Endothelial cell of umbilical vein (primary cell): Measurements from ENCODE around the gene TCP11. TPM values are rescaled to one million over a fixed set of nuclear protein-coding genes. Genes with fewer than 3 reads are reported as not detected.

ENCODE experiments used
- BruUV-seq: library from RNA; stranded (reverse); fragments of 400-500 nt; replicated peaks from 2 replicates; lab custom pipeline; 2021; lab: Mats Ljungman, UMichigan
- CTCF ChIA-PET: fragments of 300-600, 350-600 bp; sonication (Branson Sonifier 250); formaldehyde crosslinking; loops from one replicate; lab custom pipeline; 2021; ENCODE audit warnings: antibody characterized with exemption, inconsistent platforms; lab: Charles Lee
- POLR2A ChIA-PET: fragments of 300-600, 350-600 bp; sonication (Branson Sonifier 250); formaldehyde crosslinking; loops from one replicate; lab custom pipeline; 2021; ENCODE audit warnings: antibody characterized with exemption, inconsistent platforms; lab: Charles Lee
- DNase-seq: peaks from one replicate; pipeline ENCODE4 v3.0.0-alpha.2; 2011; ENCODE audit warnings: low read depth, low spot score
- FAIRE-seq: peaks from 2 replicates; lab custom pipeline; 2011; peaks lifted over from hg19 to GRCh38; lab: Jason Lieb, UNC
- H2AFZ ChIP-seq: 2 replicates; pipeline ENCODE4 v1.6.0; 2012; ENCODE audit warnings: low read depth, low read length, control low read depth, inconsistent platforms
- H3K27ac ChIP-seq: 2 replicates; pipeline ENCODE4 v1.5.1; 2011; ENCODE audit warnings: low read depth, mild to moderate bottlenecking, control low read depth, low read length, moderate library complexity; ENCODE audit not compliant: insufficient read depth
- H3K27me3 ChIP-seq, 2 experiments: 2 replicates each; pipeline versions ENCODE4 v1.6.0 to v1.6.1; 2011; ENCODE audit warnings: low read length in 2 of 2, mixed read lengths in 1 of 2; ENCODE audit not compliant: control insufficient read depth in 2 of 2, insufficient read depth in 2 of 2
- H3K36me3 ChIP-seq, 2 experiments: 2 replicates in 1 of 2; 3 replicates in 1 of 2; pipeline ENCODE4 v1.5.1; 2011; ENCODE audit warnings: low read length in 2 of 2, mild to moderate bottlenecking in 1 of 2, moderate library complexity in 1 of 2; ENCODE audit not compliant: control insufficient read depth in 2 of 2, insufficient read depth in 2 of 2; ENCODE audit errors: extremely low read depth in 1 of 2
- H3K4me1 ChIP-seq: 3 replicates; pipeline ENCODE4 v1.5.1; 2011; ENCODE audit warnings: mild to moderate bottlenecking, low read length; ENCODE audit not compliant: control insufficient read depth, insufficient read depth; ENCODE audit errors: extremely low read depth
- H3K4me2 ChIP-seq: 2 replicates; pipeline ENCODE4 v1.6.1; 2011; ENCODE audit warnings: low read length, control low read depth, mixed read lengths; ENCODE audit not compliant: insufficient read depth
- H3K4me3 ChIP-seq, 3 experiments: fragments of 200-600 bp in 1 of 3; sonication (generic), shearing (Covaris generic) in 1 of 3; replicated peaks in 1 of 3; 2 replicates each; pipeline ENCODE4 v1.5.1; 2011 to 2016; ENCODE audit warnings: control low read depth in 3 of 3, low read length in 3 of 3, mild to moderate bottlenecking in 2 of 3, inconsistent platforms in 1 of 3, low read depth in 1 of 3, moderate library complexity in 1 of 3; ENCODE audit not compliant: insufficient read depth in 1 of 3
- H3K79me2 ChIP-seq: 2 replicates; pipeline ENCODE4 v1.6.0; 2012; ENCODE audit warnings: low read length, inconsistent platforms; ENCODE audit not compliant: control insufficient read depth, insufficient read depth
- H3K9ac ChIP-seq: replicated peaks from 2 replicates; pipeline ENCODE3; 2011; ENCODE audit warnings: low read length, control low read depth; ENCODE audit not compliant: insufficient read depth; ENCODE audit errors: extremely low read depth
- H3K9me1 ChIP-seq: replicated peaks from 3 replicates; pipeline ENCODE4 v1.6.0; 2011; ENCODE audit warnings: mild to moderate bottlenecking, low read length; ENCODE audit not compliant: control insufficient read depth, insufficient read depth; ENCODE audit errors: extremely low read depth
- H3K9me3 ChIP-seq: replicated peaks from 2 replicates; pipeline ENCODE4 v1.5.1; 2012; ENCODE audit warnings: low read length, inconsistent platforms; ENCODE audit not compliant: control insufficient read depth, insufficient read depth
- H4K20me1 ChIP-seq: replicated peaks from 2 replicates; pipeline ENCODE3; 2011; ENCODE audit warnings: mild to moderate bottlenecking, low read length; ENCODE audit not compliant: control insufficient read depth, insufficient read depth; ENCODE audit errors: extremely low read depth
- EZH2 ChIP-seq: IDR thresholded peaks from 2 replicates; pipeline ENCODE4 v1.6.1; 2012; ENCODE audit warnings: borderline replicate concordance, low read depth, mild to moderate bottlenecking, moderate library complexity, low read length, inconsistent platforms; ENCODE audit not compliant: severe bottlenecking
- FOS ChIP-seq: IDR thresholded peaks from 2 replicates; pipeline ENCODE4 v1.6.1; 2011; ENCODE audit warnings: mild to moderate bottlenecking, low read length, moderate library complexity, borderline replicate concordance; ENCODE audit not compliant: insufficient read depth
- dilution Hi-C: fragments of 300-500 bp; cut with MboI; formaldehyde crosslinking; loops from one replicate; pipeline ENCODE4 v1.15.0; 2019; ENCODE audit warnings: low sequenced_read_pairs; ENCODE audit not compliant: extremely low pct_ligation_motif_present
- intact Hi-C: fragments of 100-400 bp; cut with micrococcal nuclease; formaldehyde crosslinking; loops from one replicate; pipeline ENCODE4 v1.10.0; 2022
- polyA plus RNA-seq, 4 experiments: library from polyadenylated mRNA; depleted of rRNA in 3 of 4; stranded (reverse) in 3 of 4; unstranded in 1 of 4; fragments of >200 nt; gene quantifications; 2 replicates each; pipeline versions ENCODE4 v1.2.1 to v1.2.3, GENCODE V29; 2011 to 2012; ENCODE audit warnings: missing spikeins in 1 of 4
- total RNA-seq: library from RNA; stranded (reverse); gene quantifications from 2 replicates; pipeline ENCODE4 v1.2.3, GENCODE V29; 2021

TCP11 gene
- total and polyA plus RNA-seq, 2 donors (not counting 3 experiments of a cell fraction or from before 2014, with no cell fraction given) = 0.18 TPM; not detected in 1

DNA sequence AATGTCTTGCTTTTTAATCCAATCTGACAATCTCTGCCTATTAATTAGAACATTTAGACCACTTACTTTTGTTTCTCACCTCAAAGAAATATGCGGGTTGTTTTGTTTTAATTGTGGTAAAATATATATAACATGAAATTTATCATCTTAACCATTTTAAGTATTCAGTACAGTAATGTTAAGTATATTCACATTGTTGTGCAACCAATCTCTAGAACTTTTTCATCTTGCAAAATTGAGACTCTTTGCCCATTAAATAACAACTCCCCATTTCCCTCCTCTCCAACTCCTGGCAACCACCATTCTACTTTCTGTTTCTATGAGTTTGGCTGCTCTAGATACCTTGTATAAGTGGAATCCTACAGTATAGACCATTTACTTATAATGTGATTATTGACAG is 13.8 kb upstream of the TCP11 start:
- no peak overlapping the region for H3K4me3 ChIP-seq
- ChIA-PET POLR2A (no interaction called here), CTCF (interaction anchor here (1.4 kb wide), 1 partner anchor 15 kb away, joined by 6 read pairs; no protein-coding TSS in a partner anchor)
- H3K27ac ChIP-seq = no peak overlapping the region
- no peaks in the 10 kb centered on the region for H3K9me1 ChIP-seq
- no peak for DNase-seq
- no peak for FAIRE-seq
- no peaks in the 10 kb centered on the region for H3K36me3 ChIP-seq
- H3K9me3 ChIP-seq = no peaks in the 10 kb centered on the region
- no peaks in the 10 kb centered on the region for H3K27me3 ChIP-seq
- no peak overlapping the region for H2AFZ ChIP-seq
- no peak for TF ChIP-seq EZH2
- H3K4me1 ChIP-seq = peaks cover 6% of the 10 kb centered on the region
- dilution Hi-C loops (no loop called here), intact Hi-C loops (no loop called here)
- H4K20me1 ChIP-seq = no peaks in the 10 kb centered on the region
- H3K9ac ChIP-seq = no peak overlapping the region
- BruUV-seq = no TSS peak
- no peak overlapping the region for H3K4me2 ChIP-seq
- H3K79me2 ChIP-seq = no peaks in the 10 kb centered on the region

DNA sequence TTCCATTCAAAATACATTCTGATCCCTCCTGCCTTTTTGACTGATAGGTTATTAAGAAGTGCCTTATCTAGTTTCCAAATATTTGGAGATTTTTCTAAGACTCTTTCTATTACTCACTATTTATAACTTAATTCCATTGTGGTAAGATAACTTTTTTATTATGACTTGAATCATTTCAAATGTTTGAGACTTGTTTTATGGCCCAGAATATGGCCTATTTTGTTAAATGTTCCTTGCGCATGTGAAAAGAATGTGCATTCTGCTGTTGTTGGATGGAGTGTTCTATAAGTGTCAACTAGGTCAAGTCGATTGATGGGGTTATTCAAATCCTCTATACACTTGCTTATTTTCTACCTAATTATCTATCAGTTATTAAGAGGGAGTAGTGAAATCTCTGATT is 13.1 kb upstream of the TCP11 start:
- Histone ChIP-seq H3K4me1 (peaks cover 6% of the 10 kb centered on the region), H3K9me3 (no peaks in the 10 kb centered on the region), H3K79me2 (no peaks in the 10 kb centered on the region), H3K9me1 (no peaks in the 10 kb centered on the region), H4K20me1 (no peaks in the 10 kb centered on the region), H3K27ac (no peak overlapping the region), H3K9ac (no peak overlapping the region), H3K36me3 (no peaks in the 10 kb centered on the region), H3K4me3 (no peak overlapping the region), H3K4me2 (no peak overlapping the region), H2AFZ (no peak overlapping the region), H3K27me3 (no peaks in the 10 kb centered on the region)
- CTCF ChIA-PET = interaction anchor here (0.7 kb wide), 1 partner anchor 86 kb away, joined by 3 read pairs; no protein-coding TSS in a partner anchor
- dilution Hi-C loops (no loop called here), intact Hi-C loops (no loop called here)
- no peak for TF ChIP-seq FOS
- BruUV-seq = no TSS peak
- FAIRE-seq = no peak
- POLR2A ChIA-PET = no interaction called here
- DNase-seq = no peak
